HPDE6-E6E7 (cell line): ENCODE measurements around the gene RAP2A.

ENCODE experiments used
- DNase-seq: peaks from one replicate; pipeline ENCODE4 v3.0.0; 2011; ENCODE audit warnings: missing footprints; ENCODE audit errors: extremely low spot score

Gene RAP2A

GRCh38 chr13:97448503-97449251 lies 14.7 kb downstream of the RAP2A start:
- DNase-seq = no peak

GRCh38 chr13:97454699-97455098 lies 20.7 kb downstream of the RAP2A start:
- no peak for DNase-seq

- no peak for DNase-seq
Measured at GRCh38 chr13:97456047-97456446, 22.1 kb downstream of the RAP2A start.

GRCh38 chr13:97459215-97459777 lies 25.3 kb downstream of the RAP2A start:
- DNase-seq = no peak

GRCh38 chr13:97460004-97460775 lies 26.2 kb downstream of the RAP2A start:
- DNase-seq = no peak

- no peak for DNase-seq
Measured at GRCh38 chr13:97460853-97461252, 26.9 kb downstream of the RAP2A start.

GRCh38 chr13:97464561-97464960 lies 30.6 kb downstream of the RAP2A start:
- DNase-seq = no peak

- DNase-seq = no peak
Measured at GRCh38 chr13:97466722-97467121, 32.8 kb downstream of the RAP2A start.

- no peak for DNase-seq
Measured at GRCh38 chr13:97468331-97468730, 34.4 kb downstream of the RAP2A start.

GRCh38 chr13:97471711-97472110 lies 37.7 kb downstream of the RAP2A start:
- DNase-seq = no peak

- DNase-seq = no peak
Measured at GRCh38 chr13:97474349-97474980, 40.5 kb downstream of the RAP2A start.

- DNase-seq = no peak
Measured at GRCh38 chr13:97475011-97475410, 41.0 kb downstream of the RAP2A start.

- DNase-seq = no peak
Measured at GRCh38 chr13:97477844-97478243, 43.9 kb downstream of the RAP2A start.

GRCh38 chr13:97478247-97478646 lies 44.3 kb downstream of the RAP2A start:
- no peak for DNase-seq

GRCh38 chr13:97483465-97483864 lies 49.5 kb downstream of the RAP2A start:
- no peak for DNase-seq

- no peak for DNase-seq
Measured at GRCh38 chr13:97484301-97484700, 50.3 kb downstream of the RAP2A start.

- DNase-seq = no peak
Measured at GRCh38 chr13:97485320-97485719, 51.4 kb downstream of the RAP2A start.

GRCh38 chr13:97490702-97491307 lies 56.8 kb downstream of the RAP2A start:
- DNase-seq = no peak

- DNase-seq = no peak
Measured at GRCh38 chr13:97491452-97491851, 57.5 kb downstream of the RAP2A start.

GRCh38 chr13:97492257-97492656 lies 58.3 kb downstream of the RAP2A start:
- DNase-seq = no peak

GRCh38 chr13:97492684-97493371 lies 58.9 kb downstream of the RAP2A start:
- no peak for DNase-seq
